Effector memory CD4-positive, alpha-beta T cell (primary cell): ENCODE measurements around the gene TMEM240.

Experiments used
- DNase-seq, 3 donors: peaks; one replicate each; pipeline ENCODE4 v3.0.0-alpha.2; 2020
- H3K27ac ChIP-seq: 2 replicates; pipeline ENCODE4 v1.7.0; 2013; ENCODE audit warnings: mild to moderate bottlenecking, low read length, moderate library complexity; ENCODE audit not compliant: insufficient read depth, poor library complexity, severe bottlenecking
- H3K27me3 ChIP-seq: replicated peaks from 2 replicates; pipeline ENCODE4 v1.7.0; 2013; ENCODE audit warnings: mild to moderate bottlenecking, low read length; ENCODE audit not compliant: insufficient read depth, control insufficient read depth, poor library complexity, severe bottlenecking
- H3K36me3 ChIP-seq: 2 replicates; pipeline ENCODE4 v1.7.0; 2013; ENCODE audit warnings: mild to moderate bottlenecking, low read length, moderate library complexity; ENCODE audit not compliant: control insufficient read depth, insufficient read depth
- H3K4me1 ChIP-seq: 2 replicates; pipeline ENCODE4 v1.7.0; 2013; ENCODE audit warnings: low read length, mild to moderate bottlenecking; ENCODE audit not compliant: control insufficient read depth, insufficient read depth, poor library complexity, severe bottlenecking
- H3K4me3 ChIP-seq: 2 replicates; pipeline ENCODE4 v1.7.0; 2013; ENCODE audit warnings: low read length, low read depth, mild to moderate bottlenecking; ENCODE audit not compliant: insufficient read depth, poor library complexity, severe bottlenecking
- H3K9me3 ChIP-seq: 2 replicates; pipeline ENCODE4 v1.7.0; 2013; ENCODE audit warnings: mild to moderate bottlenecking, low read length, moderate library complexity; ENCODE audit not compliant: control insufficient read depth

Gene TMEM240

DNA sequence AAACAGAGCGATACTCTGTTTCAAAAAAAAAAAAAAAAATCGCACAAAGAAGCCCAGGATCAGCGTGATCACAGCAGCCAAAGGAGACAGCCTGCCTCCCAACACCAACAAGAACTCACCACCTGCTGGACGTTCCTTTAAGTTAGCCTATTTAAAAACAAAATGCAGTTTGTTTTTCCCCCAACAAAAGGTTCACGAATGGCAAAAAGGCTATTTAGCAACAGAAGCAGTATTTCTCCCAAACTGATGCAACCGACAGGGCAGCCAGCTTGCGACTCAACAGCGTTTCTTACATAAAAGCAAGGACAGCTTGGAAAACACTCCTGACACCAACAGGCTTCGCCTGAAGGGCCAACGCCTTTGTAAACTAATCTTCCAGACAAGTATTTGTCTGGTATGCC, 27.5 kb upstream of the TMEM240 start:
- H3K36me3 ChIP-seq, result peaks cover 44% of the 10 kb centered on the region
- no peak for DNase-seq
- H3K4me1 ChIP-seq, result peaks cover 3% of the 10 kb centered on the region
- H3K27me3 ChIP-seq, result no peaks in the 10 kb centered on the region
- H3K27ac ChIP-seq, result peak overlapping the region; percentile 13
- no peaks in the 10 kb centered on the region for H3K9me3 ChIP-seq
- no peak overlapping the region for H3K4me3 ChIP-seq

- Histone ChIP-seq H3K4me1 (peaks cover 3% of the 10 kb centered on the region), H3K9me3 (no peaks in the 10 kb centered on the region), H3K36me3 (peaks cover 50% of the 10 kb centered on the region), H3K27ac (peak overlapping the region; percentile 13), H3K27me3 (no peaks in the 10 kb centered on the region), H3K4me3 (no peak overlapping the region)
- no peak for DNase-seq
Observed at GRCh38 chr1:1567152-1567875, 26.9 kb upstream of the TMEM240 start.

DNA sequence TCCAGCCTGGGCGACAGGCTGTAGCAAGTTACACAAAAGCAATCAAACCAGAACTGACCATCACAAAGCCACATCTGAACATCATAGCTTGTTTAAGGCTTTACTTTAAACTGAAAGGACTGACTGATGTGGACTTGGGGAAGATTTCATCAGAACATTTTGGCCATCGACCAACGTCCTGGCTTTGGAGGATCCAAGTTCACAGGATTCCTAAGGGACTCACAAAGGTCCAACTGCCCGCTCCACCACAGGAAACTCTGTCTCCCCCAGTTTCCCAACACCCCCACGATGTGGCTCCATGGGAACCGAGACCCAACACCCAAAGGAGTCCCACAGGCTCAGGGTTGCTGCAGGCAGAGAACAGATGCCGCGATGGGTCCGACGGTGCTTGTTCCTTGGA, 24.9 kb upstream of the TMEM240 start:
- DNase-seq, result no peak
- H3K27me3 ChIP-seq, result no peaks in the 10 kb centered on the region
- H3K4me1 ChIP-seq, result no peaks in the 10 kb centered on the region
- no peak overlapping the region for H3K27ac ChIP-seq
- peaks cover 58% of the 10 kb centered on the region for H3K36me3 ChIP-seq
- H3K9me3 ChIP-seq, result no peaks in the 10 kb centered on the region
- H3K4me3 ChIP-seq, result no peak overlapping the region

DNA sequence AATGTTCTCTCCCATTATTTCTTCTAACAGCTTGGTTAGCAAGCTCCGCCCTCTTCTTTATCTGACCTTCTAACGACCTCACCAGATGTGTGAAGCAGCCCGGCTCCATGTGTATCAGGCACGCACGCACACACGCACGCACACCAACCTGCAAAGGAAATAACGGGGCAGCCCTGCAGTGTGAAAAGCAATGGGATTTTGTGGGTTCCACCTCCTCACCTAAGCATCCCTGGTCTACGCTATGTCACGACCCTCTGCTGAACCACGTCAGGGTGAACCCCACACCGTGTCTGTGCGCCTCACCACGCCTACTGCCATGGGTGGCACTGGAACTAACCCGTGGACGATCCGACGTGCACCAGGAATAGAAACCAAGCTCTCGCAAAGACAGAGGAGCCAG, 23.8 kb upstream of the TMEM240 start:
- no peaks in the 10 kb centered on the region for H3K4me1 ChIP-seq
- no peaks in the 10 kb centered on the region for H3K27me3 ChIP-seq
- no peak for DNase-seq
- no peak overlapping the region for H3K4me3 ChIP-seq
- H3K9me3 ChIP-seq, result no peaks in the 10 kb centered on the region
- H3K36me3 ChIP-seq, result peaks cover 55% of the 10 kb centered on the region
- H3K27ac ChIP-seq, result no peak overlapping the region

- H3K4me3 ChIP-seq, result no peak overlapping the region
- H3K27ac ChIP-seq, result no peak overlapping the region
- peaks cover 55% of the 10 kb centered on the region for H3K36me3 ChIP-seq
- H3K9me3 ChIP-seq, result no peaks in the 10 kb centered on the region
- no peak for DNase-seq
- H3K4me1 ChIP-seq, result no peaks in the 10 kb centered on the region
- no peaks in the 10 kb centered on the region for H3K27me3 ChIP-seq
Observed at GRCh38 chr1:1563688-1564087, 23.3 kb upstream of the TMEM240 start.

DNA sequence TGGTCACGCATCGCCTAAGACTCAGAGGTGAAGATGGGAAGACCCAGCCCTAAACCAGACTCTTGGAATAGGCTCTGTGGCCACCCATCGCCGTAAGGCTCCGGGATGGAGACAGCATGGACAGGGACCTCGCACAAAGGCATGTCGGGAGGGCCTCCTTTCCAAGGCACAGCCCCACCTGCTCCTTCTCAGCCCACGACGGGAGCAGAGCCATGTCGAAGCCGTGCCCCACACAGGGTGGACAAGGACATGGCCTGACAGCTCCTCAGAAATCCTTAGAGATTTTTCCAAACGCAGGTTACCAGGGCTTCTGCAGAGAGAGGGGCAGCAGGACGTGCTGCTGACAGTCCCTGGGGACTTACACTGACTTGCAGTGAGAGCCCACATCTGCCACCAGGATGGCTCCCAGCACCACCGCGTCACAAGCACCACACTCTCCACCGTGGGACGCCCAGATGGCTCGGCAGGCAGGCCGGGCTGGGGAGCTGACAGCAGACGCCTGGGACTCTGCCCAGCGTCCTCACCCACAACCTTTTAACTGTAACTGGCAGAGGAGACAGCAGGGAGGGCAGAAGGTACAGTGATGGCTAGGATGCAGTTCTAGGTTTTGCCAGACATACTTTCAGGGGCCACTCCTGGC, 22.3 kb upstream of the TMEM240 start:
- H3K27ac ChIP-seq, result no peak overlapping the region
- DNase-seq, result no peak
- peaks cover 55% of the 10 kb centered on the region for H3K36me3 ChIP-seq
- no peaks in the 10 kb centered on the region for H3K27me3 ChIP-seq
- no peak overlapping the region for H3K4me3 ChIP-seq
- no peaks in the 10 kb centered on the region for H3K4me1 ChIP-seq
- no peaks in the 10 kb centered on the region for H3K9me3 ChIP-seq

DNA sequence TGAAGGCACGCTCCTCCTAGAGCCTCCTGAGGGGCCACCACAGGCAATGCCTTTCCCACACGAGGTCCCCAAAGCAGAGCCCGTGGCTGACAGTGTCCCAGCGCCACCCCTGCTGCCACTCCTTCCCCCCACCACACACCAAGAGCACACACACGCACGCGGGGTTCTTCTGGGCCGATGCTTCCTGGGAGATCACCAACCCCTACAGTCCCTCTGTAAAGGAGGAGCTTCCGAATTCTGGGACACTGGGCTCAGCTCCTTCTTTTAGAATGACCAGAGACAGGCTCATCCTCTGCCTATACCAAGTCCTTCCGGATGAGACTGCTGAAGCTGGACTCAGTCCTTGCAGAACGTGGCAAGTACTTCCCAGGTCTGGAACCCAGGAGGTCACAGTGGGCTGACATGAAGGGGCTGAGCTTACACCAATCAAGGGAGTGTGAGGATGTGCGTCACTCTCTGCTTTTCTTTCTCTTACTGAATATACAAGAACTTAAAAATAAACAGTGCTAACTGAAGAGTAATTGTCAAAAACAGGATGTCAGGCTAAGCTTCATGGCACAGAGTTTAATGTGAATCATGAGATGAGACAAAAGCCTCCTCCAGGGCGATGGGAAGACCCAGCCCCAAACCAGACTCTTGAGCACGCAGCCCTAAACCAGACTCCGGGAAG, 21.5 kb upstream of the TMEM240 start:
- Histone ChIP-seq H3K9me3 (no peaks in the 10 kb centered on the region), H3K27ac (no peak overlapping the region), H3K36me3 (peaks cover 54% of the 10 kb centered on the region), H3K4me3 (no peak overlapping the region), H3K27me3 (no peaks in the 10 kb centered on the region), H3K4me1 (no peaks in the 10 kb centered on the region)
- DNase-seq, result no peak

DNA sequence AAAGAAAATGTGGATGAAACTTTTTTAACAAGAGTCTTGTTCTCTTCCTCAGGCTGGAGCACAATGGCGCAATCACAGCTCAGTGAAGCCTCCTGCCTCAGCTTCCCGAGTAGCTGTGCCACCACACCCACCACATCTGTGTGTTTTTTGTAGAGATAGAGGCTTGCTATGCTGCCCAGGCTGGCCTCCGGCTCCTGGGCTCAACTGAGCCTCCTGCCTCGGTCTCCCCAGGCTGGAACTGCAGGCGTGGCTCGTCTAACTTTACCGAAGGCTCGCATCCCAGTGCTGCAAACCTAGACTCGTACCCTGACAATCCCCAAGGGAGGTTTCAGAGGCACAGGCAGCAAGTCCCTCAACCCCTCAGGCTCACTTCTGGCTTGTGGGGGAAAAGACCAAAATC, 19.8 kb upstream of the TMEM240 start:
- H3K27me3 ChIP-seq, result no peaks in the 10 kb centered on the region
- no peaks in the 10 kb centered on the region for H3K9me3 ChIP-seq
- H3K4me3 ChIP-seq, result no peak overlapping the region
- peaks cover 40% of the 10 kb centered on the region for H3K36me3 ChIP-seq
- DNase-seq, result no peak
- no peaks in the 10 kb centered on the region for H3K4me1 ChIP-seq
- H3K27ac ChIP-seq, result no peak overlapping the region

- no peak for DNase-seq
- H3K4me3 ChIP-seq, result no peak overlapping the region
- H3K27ac ChIP-seq, result no peak overlapping the region
- no peaks in the 10 kb centered on the region for H3K4me1 ChIP-seq
- H3K36me3 ChIP-seq, result peaks cover 30% of the 10 kb centered on the region
- no peaks in the 10 kb centered on the region for H3K27me3 ChIP-seq
- no peaks in the 10 kb centered on the region for H3K9me3 ChIP-seq
Observed at GRCh38 chr1:1559066-1559465, 18.6 kb upstream of the TMEM240 start.

DNA sequence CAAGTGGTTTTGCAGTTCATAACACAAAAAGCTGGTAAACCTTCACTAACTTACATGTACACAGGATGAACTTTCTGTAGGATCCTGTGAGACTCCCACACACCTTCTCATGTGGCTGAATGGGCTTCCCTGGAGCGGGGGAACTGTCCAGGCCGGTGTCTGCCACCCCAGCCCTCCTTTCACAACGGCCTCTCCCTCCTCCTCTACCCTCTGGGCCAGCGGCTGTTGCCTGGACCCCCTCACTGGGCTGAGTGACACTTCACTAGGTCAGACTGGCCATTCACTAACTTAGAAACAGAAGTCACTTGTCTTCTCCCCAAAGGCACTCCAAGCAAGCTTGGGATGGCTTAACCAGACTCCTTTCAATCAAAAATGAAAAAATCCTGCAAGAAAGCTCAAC, 18.2 kb upstream of the TMEM240 start:
- Histone ChIP-seq H3K4me1 (no peaks in the 10 kb centered on the region), H3K9me3 (no peaks in the 10 kb centered on the region), H3K36me3 (peaks cover 25% of the 10 kb centered on the region), H3K27ac (no peak overlapping the region), H3K27me3 (no peaks in the 10 kb centered on the region), H3K4me3 (no peak overlapping the region)
- DNase-seq, result no peak
